HepG2 (cell line): Measurements from ENCODE around the gene FAM162B. TPM values are rescaled to one million over a fixed set of nuclear protein-coding genes. Genes with fewer than 3 reads are reported as not detected.
A peak's percentile ranks its signal among the peaks of the same experiment; 100 is the strongest.

ENCODE experiments used
- ATAD3A ChIP-seq: sonication (generic); formaldehyde crosslinking; IDR thresholded peaks from 2 replicates; pipeline ENCODE4 v1.4.0; 2020; ENCODE audit warnings: missing genetic modification reagents
- ATF5 ChIP-seq: sonication (generic); formaldehyde crosslinking; IDR thresholded peaks from 2 replicates; pipeline ENCODE4 v1.4.0; 2020; ENCODE audit warnings: mild to moderate bottlenecking, low read depth, missing genetic modification reagents
- CBX2 ChIP-seq, 2 experiments: fragments of 200-600 bp in 1 of 2; sonication (generic); formaldehyde crosslinking in 1 of 2; IDR thresholded peaks; 2 replicates each; pipeline versions ENCODE4 v1.7.0 to v1.8.1; 2018 to 2022; ENCODE audit warnings: low read depth in 2 of 2, low read length in 1 of 2, mild to moderate bottlenecking in 1 of 2, missing genetic modification reagents in 1 of 2
- DZIP1 ChIP-seq: sonication (generic); formaldehyde crosslinking; IDR thresholded peaks from 2 replicates; pipeline ENCODE4 v1.5.0; 2020; ENCODE audit warnings: mild to moderate bottlenecking, missing genetic modification reagents
- FOSL2 ChIP-seq: sonication (generic); formaldehyde crosslinking; IDR thresholded peaks from 2 replicates; pipeline ENCODE4 v1.4.0; 2020; ENCODE audit warnings: missing genetic modification reagents
- GTF3A ChIP-seq: sonication (generic); formaldehyde crosslinking; conservative IDR thresholded peaks from 2 replicates; pipeline ENCODE4 v1.4.0; 2020; ENCODE audit warnings: mild to moderate bottlenecking, missing genetic modification reagents
- HBP1 ChIP-seq: IDR thresholded peaks from 2 replicates; pipeline ENCODE4 v1.6.1; 2016; ENCODE audit warnings: low read depth, control low read depth
- KDM5B ChIP-seq: sonication (generic); formaldehyde crosslinking; IDR thresholded peaks from 2 replicates; pipeline ENCODE4 v1.4.0; 2020; ENCODE audit warnings: missing genetic modification reagents, mild to moderate bottlenecking, borderline replicate concordance
- MLX ChIP-seq: IDR thresholded peaks from 2 replicates; pipeline ENCODE4 v1.6.1; 2016
- NFKB2 ChIP-seq: sonication (generic); formaldehyde crosslinking; IDR thresholded peaks from 2 replicates; pipeline ENCODE4 v1.4.0; 2020; ENCODE audit warnings: missing genetic modification reagents, borderline replicate concordance
- SP4 ChIP-seq: sonication (generic); formaldehyde crosslinking; IDR thresholded peaks from 2 replicates; pipeline ENCODE4 v1.8.1; 2023; ENCODE audit warnings: mild to moderate bottlenecking, missing genetic modification reagents
- THRA ChIP-seq: sonication (generic); formaldehyde crosslinking; IDR thresholded peaks from 2 replicates; pipeline ENCODE4 v1.4.0; 2020; ENCODE audit warnings: missing genetic modification reagents, borderline replicate concordance
- ZNF142 ChIP-seq: sonication (generic); formaldehyde crosslinking; IDR thresholded peaks from 2 replicates; pipeline ENCODE4 v1.4.0; 2020; ENCODE audit warnings: missing genetic modification reagents
- ZNF749 ChIP-seq: sonication (generic); formaldehyde crosslinking; IDR thresholded peaks from 2 replicates; pipeline ENCODE4 v1.8.0; 2022; ENCODE audit warnings: mild to moderate bottlenecking, missing genetic modification reagents, moderate library complexity, borderline replicate concordance
- polyA plus RNA-seq, 8 experiments: library from polyadenylated mRNA; depleted of rRNA in 3 of 8; stranded (reverse) in 7 of 8; unstranded in 1 of 8; fragments of >200 nt; fragmentation: Illumina TruSeq in 4 of 8; extraction: Trizol in 4 of 8; gene quantifications; 2 replicates each; pipeline versions ENCODE4 v1.2.1 to v1.2.3, GENCODE V29; 2011 to 2016; ENCODE audit warnings: low read depth in 4 of 8, missing spikeins in 1 of 8, mixed read lengths in 1 of 8; ENCODE audit not compliant: insufficient read depth in 1 of 8
- total RNA-seq, 5 experiments: library from RNA; depleted of rRNA; stranded (reverse); fragments of >200 nt; fragmentation: Illumina TruSeq; extraction: Trizol; gene quantifications; 2 replicates each; pipeline ENCODE4 v1.2.3, GENCODE V29; 2016; ENCODE audit warnings: low read depth in 1 of 5

FAM162B gene
- total and polyA plus RNA-seq, 2 of the 13 experiments (the other 11 are each of a cell fraction or from before 2014, with no cell fraction given) = not detected

GRCh38 chr6:116764961-116765841 lies at the start of gene FAM162B (continued):
- TF ChIP-seq ATF5 (CRISPR knock-in tag) (0 out of 2 replicates have a peak, but pooled peaks have one; percentile 41), FOSL2 (CRISPR knock-in tag) (no peak), KDM5B (CRISPR knock-in tag) (no peak), HBP1 (CRISPR knock-in tag) (no peak), NFKB2 (CRISPR knock-in tag) (peak; percentile 77; the same call in 1 of the 2 replicates), MLX (CRISPR knock-in tag) (no peak), SP4 (CRISPR knock-in tag) (no peak), ATAD3A (CRISPR knock-in tag) (no peak), ZNF142 (CRISPR knock-in tag) (no peak), DZIP1 (CRISPR knock-in tag) (no peak), GTF3A (CRISPR knock-in tag) (peak; percentile 68; the same call in 1 of the 2 replicates), ZNF749 (CRISPR knock-in tag) (no peak), THRA (CRISPR knock-in tag) (no peak), CBX2 (IDR thresholded peaks at IDR 0.05; ENCODE audit: low read depth, low read length) (no peak), CBX2 (CRISPR knock-in tag; IDR thresholded peaks at IDR 0.05; ENCODE audit: low read depth) (no peak; the same call in 1 of the 2 replicates)
